ENCODE results near the gene TMBIM6.

Gene TMBIM6

GRCh38 chr12:49798248-49798647 lies 56.9 kb downstream of the TMBIM6 start:
- DNase-seq (ENCODE audit: low read depth) = no peak

DNA sequence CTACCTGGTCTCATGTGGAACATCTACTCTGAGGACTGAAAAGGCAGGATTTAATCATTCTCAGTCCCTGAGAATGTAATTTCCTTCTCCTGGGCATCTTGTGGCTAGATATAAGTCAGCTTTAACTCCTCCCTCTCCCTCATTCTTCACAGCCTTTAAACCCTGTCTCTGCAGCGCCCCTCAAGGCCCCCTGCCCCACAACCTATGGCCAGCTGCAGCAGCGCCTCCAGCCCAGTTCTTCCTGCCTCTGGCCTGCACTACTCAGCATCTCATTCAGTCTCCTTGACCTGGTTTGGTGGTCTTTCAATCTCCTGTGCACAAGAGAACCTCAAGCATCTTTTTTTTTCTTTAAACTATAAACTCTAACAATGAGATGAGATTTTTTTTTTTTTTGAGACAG lies 57.6 kb downstream of the TMBIM6 start:
- DNase-seq (ENCODE audit: low read depth) = no peak

DNA sequence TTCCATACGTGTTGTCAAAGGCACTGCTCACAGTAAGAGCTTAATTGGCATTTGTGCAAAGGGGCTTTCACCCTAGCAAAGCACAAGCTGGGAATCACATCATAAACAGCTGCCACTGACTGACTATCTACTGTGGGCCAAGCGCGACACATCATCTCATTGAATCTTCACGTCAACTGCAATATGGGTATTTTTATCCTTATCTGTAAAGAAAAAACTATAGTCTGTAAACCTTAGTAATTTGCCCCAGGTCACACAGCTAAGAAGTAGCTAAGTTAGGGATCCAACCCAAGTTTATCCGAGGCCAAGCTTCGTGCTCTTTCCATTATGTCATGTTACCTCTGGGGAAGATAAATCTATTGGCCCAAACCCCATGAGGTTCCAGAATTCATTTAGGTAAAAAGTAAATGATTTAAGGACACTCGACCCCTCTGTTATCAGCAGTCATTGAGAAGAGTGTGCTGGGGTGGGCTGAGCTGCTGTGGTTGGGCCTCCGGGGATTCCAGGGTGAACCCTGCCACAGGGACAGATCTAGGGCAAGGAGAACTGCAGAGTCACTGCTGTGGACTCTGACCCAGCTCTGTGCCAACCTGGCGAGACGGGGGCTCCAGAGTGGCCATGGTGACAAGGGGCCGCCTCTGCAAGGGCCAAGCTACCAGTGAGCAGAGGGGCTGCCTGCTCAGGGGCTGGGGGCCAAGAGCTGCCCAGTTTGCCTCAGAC lies 59.2 kb downstream of the TMBIM6 start:
- no peak for DNase-seq (ENCODE audit: low read depth)

GRCh38 chr12:49801141-49802063 lies 60.0 kb downstream of the TMBIM6 start:
- no peak for DNase-seq (ENCODE audit: low read depth)

- no peak for DNase-seq (ENCODE audit: low read depth)
Measured at GRCh38 chr12:49803693-49804450, 62.5 kb downstream of the TMBIM6 start.

GRCh38 chr12:49804821-49805220 lies 63.5 kb downstream of the TMBIM6 start:
- DNase-seq (ENCODE audit: low read depth) = no peak

- DNase-seq (ENCODE audit: low read depth) = no peak
Measured at GRCh38 chr12:49805409-49805808, 64.1 kb downstream of the TMBIM6 start.

GRCh38 chr12:49806321-49806813 lies 65.0 kb downstream of the TMBIM6 start:
- no peak for DNase-seq (ENCODE audit: low read depth)

DNA sequence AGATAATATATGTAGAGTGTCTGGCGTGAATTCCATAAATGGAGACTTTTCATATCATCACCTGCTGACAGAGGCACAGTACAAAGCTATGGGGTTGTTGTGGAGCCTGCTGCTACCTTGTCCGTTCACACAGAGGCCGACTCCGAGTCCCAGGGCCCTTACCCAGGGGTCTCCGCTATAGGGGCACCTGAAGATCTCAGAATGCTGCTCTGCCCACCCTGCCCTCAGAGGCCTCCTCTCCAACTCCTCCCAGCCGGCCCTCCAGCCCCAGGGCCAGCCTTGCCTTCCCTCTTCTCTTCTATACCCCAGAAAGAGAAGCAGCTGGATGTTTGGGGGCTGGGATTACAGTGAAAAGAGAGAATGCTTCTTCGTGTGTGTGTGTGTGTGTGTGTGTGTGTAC lies 65.5 kb downstream of the TMBIM6 start:
- no peak for DNase-seq (ENCODE audit: low read depth)

GRCh38 chr12:49807991-49808580 lies 66.7 kb downstream of the TMBIM6 start:
- no peak for DNase-seq (ENCODE audit: low read depth)

DNA sequence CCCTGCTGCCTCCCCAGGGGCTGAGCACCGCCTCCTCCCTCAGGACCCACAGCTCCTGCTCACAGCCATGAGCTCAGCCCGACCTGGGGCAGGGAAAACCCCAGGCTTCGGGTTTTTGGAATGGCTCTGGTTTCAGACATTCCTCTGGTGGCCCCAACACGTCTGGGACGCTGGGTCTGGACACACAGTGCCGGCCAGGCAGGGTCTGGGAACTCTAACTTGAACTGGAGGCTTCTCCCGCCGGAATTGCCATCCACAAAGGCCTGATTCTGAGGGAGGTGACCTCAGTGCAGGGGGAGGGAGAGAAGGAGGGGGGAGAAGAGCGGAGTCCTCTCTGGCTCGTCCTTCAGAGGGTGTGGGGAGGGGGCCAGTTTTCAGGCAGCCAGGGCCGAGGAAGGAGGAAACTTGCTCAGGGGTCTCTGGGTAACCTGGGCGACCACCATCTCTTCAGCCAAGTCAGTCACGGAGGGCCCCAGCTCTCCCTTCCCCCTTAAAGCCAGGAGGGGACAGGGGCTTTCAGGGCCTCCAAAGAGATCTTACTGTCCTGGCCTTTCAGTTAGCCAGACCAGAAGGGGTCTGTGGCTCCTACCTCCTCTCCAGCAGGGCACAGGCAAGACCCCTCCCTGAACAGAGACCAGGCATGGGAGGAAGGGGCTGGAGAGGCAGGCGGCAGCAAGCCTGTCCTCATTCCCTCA lies 67.5 kb downstream of the TMBIM6 start:
- DNase-seq (ENCODE audit: low read depth) = no peak

GRCh38 chr12:49809381-49809905 lies 68.1 kb downstream of the TMBIM6 start:
- no peak for DNase-seq (ENCODE audit: low read depth)

DNA sequence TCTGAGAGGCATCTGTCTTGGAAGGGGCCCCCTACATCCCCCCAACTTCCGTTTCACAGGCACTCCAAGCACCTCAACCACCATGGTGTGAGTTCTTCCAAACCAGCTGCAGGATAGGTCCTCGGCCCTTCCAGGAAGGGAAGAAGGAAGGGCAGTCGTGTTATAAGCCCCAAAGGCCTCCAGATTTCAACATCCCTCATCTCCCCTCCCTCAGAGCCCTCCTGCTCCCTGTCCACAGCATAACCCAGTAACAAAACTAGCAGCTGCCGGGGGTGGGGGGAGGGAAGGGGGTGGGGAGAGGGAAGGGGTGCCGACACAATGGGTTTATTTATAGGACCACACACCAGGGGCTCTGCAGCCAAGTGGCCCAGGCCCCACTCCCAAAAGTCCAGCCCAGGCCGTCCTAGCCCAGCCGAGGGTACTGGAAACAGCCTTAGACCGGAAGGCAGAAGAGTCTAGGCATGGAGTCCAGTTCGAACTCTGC lies 68.6 kb downstream of the TMBIM6 start:
- DNase-seq (ENCODE audit: low read depth) = no peak

- DNase-seq (ENCODE audit: low read depth) = no peak
Measured at GRCh38 chr12:49811136-49811535, 69.8 kb downstream of the TMBIM6 start.

GRCh38 chr12:49811961-49812401 lies 70.6 kb downstream of the TMBIM6 start:
- DNase-seq (ENCODE audit: low read depth) = no peak

GRCh38 chr12:49813131-49813530 lies 71.8 kb downstream of the TMBIM6 start:
- DNase-seq (ENCODE audit: low read depth) = no peak

Data from stimulated activated CD8-positive, alpha-beta memory T cell treated with anti-CD3 and anti-CD28 coated beads, Interleukin-12 subunit alpha, Interleukin-12 subunit beta, amount 100 ng/mL, for 4 hours (primary cell).